GM12873 (cell line): ENCODE results near the gene SMCO1.

Source experiments
- TF ChIP-seq, protein P1 (sequence below): IDR thresholded peaks from 2 replicates; pipeline ENCODE4 v1.5.1; 2012; ENCODE audit warnings: low read depth, mild to moderate bottlenecking, moderate library complexity, low read length, control low read depth; ENCODE audit not compliant: insufficient read depth; ENCODE audit errors: missing control alignments

SMCO1 gene

DNA sequence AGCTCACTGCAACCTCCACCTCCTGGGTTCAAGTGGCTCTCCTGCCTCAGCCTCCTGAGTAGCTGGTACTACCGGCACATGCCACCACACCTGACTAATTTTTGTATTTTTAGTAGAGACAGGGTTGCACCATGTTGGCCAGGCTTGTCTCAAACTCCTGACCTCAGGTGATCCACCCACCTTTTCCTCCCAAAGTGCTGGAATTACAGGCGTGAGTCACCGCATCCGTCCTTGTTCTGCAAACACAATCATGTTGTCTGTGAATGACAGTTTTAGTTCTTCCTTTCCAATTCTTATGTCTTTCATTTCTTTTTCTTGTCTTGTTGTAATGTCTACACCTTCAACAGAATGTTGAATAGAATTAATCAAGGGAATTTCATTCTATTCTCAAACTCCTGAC, 16.3 kb upstream of the SMCO1 start:
- TF ChIP-seq, protein P1, sequence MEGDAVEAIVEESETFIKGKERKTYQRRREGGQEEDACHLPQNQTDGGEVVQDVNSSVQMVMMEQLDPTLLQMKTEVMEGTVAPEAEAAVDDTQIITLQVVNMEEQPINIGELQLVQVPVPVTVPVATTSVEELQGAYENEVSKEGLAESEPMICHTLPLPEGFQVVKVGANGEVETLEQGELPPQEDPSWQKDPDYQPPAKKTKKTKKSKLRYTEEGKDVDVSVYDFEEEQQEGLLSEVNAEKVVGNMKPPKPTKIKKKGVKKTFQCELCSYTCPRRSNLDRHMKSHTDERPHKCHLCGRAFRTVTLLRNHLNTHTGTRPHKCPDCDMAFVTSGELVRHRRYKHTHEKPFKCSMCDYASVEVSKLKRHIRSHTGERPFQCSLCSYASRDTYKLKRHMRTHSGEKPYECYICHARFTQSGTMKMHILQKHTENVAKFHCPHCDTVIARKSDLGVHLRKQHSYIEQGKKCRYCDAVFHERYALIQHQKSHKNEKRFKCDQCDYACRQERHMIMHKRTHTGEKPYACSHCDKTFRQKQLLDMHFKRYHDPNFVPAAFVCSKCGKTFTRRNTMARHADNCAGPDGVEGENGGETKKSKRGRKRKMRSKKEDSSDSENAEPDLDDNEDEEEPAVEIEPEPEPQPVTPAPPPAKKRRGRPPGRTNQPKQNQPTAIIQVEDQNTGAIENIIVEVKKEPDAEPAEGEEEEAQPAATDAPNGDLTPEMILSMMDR = no peak

DNA sequence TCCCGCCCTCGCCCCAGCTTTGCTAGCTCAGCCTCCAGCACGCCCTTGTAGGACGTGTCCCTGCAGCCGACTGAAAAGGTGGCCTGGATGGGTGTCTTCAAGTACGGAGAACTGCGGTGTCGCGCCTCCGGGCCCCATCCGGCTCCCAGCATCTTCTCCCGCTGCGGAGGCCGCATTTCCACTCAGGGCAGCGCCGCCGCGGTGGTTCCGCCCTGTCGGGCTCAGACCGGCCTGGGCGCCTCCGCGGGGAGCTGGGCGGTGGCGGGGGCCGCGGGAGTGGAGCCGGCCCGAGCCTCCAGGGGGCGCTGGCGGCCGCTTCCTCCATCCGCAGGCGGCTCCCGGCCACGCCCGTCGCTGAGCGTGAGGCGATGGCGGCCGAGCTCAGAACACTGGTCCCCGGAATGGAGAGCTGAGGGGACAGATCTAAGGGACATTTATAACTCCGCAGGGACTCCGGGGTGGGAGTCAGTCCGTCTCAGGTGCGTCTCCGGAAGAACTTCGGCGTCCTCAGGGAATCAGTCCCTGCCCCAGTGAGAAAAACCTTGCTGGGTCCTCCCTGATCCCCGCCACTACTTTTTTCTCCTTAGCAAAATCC, 13.6 kb upstream of the SMCO1 start:
- TF ChIP-seq, protein P1 = peak; percentile 80

DNA sequence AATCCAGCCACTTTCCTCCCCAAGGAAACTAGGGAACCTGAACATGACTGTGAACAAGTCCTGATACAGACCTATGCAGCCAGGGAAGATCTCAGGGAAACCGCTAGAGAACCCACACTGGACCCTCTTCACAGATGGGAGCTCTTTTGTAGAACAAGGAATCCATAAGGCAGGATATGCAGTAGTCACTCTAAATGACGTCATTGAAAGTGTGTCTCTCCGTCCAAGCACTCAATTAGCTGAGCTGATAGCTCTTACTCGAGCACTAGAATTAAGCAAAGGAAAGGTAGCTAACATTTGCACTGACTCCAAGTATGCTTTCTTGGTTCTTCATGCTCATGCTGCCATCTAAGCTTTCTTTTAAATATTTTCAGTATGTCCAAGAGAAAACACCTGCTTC, 10.0 kb upstream of the SMCO1 start:
- TF ChIP-seq, protein P1 = no peak

DNA sequence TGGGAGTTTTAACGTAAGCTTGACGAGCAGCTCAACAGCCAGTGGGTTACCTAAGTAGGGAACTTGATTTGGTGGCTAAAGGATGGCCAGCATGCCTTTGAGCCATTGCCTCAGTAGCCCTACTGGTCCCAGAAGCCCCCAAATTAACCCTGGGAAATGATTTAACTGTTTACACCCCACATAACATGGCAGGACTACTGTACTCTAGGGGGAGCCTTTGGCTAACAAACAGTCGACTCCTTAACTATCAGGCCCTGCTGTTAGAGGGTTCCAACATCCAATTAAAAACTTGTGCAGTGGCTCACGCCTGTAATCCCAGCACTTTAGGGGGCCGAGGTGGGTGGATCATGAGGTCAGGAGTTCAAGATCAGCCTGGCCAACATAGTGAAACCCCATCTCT, 9.4 kb upstream of the SMCO1 start:
- TF ChIP-seq, protein P1 = peak; percentile 23

DNA sequence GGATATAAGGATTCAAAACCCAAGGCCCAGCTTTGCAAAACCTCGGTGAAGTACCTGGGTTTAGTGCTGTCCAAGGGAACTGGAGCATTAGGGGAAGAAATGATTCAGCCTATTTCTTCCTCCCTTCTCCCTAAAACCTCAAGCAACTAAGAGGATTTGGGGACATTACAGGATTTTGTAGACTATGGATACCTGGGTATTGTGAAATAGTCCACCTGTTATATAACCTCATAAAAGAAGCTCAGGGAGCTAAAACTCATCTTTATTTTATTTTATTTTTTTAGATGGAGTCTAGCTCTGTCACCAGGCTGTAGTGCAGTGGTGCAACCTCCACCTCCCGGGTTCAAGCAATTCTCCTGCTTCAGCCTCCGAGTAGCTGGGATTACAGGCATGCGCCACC, 8.7 kb upstream of the SMCO1 start:
- TF ChIP-seq, protein P1 = no peak

DNA sequence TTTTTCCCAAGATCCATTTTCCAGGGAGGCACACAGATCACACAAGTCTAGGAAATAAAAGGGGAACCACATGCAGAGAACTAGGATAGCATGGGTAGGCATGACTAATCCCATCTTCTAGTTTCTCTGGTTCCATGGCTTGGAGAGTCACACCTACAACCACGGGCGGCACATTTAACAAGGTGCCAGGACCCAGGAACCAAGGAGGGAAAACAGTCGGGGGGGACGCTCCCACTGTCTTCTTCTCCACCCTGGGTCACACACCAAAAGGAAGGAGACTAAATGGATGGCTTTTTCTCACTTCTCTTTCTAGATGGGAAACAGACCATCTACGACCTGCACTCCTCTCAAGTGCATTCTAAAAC, 4.6 kb upstream of the SMCO1 start:
- TF ChIP-seq, protein P1 = no peak

DNA sequence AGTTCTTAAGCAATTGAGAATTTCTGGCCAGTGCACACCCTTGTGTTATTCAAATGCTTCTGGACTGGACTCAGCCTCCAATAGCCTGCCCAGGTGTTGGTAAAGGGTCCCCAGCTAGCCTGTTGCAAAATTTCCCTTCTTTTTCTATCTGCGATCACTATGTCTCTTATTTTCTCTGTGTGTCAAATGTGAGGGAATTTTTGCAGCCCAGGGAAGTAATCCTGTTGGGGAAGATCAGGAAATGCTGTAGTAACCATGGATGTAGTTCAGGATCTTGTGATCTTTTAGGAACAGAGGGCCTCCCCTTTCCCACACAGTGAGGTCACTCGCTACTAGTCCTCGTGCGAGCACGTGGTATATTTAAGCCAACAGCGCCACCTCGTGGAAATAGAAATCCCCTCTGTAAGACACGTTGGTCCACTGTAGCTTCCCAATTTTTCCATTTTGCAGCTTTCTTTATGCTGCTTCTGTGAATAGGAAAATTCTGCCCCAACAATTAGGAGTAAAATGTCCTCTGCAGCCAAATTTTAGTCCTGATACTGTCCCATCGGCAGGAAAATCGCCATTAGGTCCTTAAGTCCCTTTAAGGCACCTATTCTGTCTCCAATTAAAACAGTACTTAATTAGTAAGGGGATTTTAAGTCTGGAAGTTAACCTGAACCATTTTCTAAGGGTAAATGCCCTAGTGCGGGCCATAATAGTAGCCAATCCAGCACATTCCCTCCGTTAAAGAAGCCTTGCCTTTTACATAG, 4.0 kb upstream of the SMCO1 start:
- TF ChIP-seq, protein P1 = peak; percentile 63
